Caki2 (cell line): Measurements from ENCODE around the gene TK2. TPM values are rescaled to one million over a fixed set of nuclear protein-coding genes. Genes with fewer than 3 reads are reported as not detected.

Experiments used
- DNase-seq: peaks from one replicate; pipeline ENCODE4 v3.0.0-alpha.2; 2015; ENCODE audit warnings: low read depth
- in situ Hi-C: cut with HindIII; loops from 2 replicates; pipeline ENCODE4 v1.10.0; 2016; ENCODE audit warnings: low sequenced_read_pairs, low pct_unique_long_range_greater_than_20kb, mixed read lengths
- total RNA-seq: library from RNA; depleted of rRNA; stranded (reverse); fragments of >200 nt; shearing (Covaris generic); gene quantifications from 2 replicates; pipeline ENCODE4 v1.2.3, GENCODE V29; 2014; ENCODE audit warnings: low replicate concordance

TK2 gene
- total RNA-seq, 1 experiment from 2014 or later, result 18.2 TPM

DNA sequence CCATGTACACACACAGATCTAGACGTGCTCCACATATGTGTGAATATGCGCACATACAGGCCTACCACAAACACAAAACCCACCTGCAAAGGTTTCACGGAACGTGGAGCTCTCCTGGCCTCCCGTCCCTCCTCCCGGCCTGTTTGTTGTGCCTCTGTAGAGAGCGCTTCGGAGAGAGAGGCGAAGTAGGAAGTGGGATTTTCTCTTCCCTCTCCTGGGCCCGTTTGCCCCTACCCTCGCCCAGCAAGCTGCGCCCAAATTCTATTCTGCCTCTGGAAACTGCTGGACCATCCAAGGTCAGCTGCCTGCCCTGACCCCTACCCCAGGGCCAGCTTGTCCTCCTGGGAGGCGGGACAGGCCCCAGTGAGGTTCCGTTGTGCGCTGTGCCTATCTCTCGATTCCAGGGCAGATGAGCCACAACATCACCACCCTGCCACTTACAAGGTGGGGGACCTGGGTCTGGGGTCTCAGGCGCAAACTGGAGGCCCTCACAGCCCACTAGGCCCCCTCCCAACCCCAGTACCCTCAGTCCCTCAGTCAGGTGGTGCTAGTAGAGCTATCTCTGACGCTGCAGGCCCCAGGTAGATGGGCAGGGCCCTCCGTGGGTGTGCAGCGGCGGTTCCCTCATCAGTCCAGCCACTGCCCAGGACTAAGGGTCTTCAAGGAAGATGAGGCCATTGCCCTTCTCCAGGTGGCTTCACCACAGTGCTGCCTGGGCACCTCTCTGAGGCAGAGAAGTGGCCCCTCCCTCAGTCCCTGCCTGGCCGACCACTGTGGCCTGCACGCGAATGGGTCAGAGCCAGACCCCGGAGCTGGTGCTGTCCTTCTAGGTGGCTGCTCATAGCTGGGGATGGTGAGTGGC lies 68.6 kb downstream of the TK2 start:
- in situ Hi-C loops, result no loop called here
- no peak for DNase-seq

- in situ Hi-C loops, result no loop called here
- no peak for DNase-seq
These were observed 69.4 kb downstream of the TK2 start for GRCh38 chr16:66480265-66481080.

DNA sequence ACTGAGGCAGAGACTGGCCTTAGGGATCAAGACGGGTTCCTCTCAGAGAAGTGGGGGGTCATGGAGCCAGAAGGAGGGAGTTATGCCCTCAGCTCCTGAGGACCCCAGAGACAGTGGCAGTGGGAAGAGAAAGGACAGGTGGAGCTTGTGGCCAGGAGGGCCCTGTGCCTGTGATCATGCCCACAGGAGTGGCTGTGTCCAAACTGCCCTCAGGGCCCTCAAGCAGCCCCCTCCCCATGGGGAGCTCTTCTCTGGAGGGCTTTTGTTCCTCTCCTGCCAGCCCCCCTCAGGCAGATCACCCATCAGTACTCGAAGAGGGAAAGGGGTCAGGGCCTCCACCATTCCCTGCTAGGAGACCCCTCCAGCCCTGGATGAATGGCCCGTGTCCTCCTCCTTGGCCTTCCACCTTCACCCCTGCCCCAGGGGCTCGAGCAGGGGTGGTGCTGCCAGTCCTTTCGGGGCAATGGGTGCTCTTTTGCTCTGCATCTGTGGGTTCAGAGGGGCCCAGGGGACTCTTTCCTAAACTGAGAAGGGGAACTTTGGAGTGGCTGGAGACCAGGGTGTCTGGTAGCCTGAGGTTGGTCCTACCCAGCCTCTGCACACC lies 70.2 kb downstream of the TK2 start:
- in situ Hi-C loops, result no loop called here
- no peak for DNase-seq

- no peak for DNase-seq
- in situ Hi-C loops, result no loop called here
These were observed 71.0 kb downstream of the TK2 start for GRCh38 chr16:66478733-66479511.

- in situ Hi-C loops, result no loop called here
- no peak for DNase-seq
These were observed 72.8 kb downstream of the TK2 start for GRCh38 chr16:66477028-66477515.

DNA sequence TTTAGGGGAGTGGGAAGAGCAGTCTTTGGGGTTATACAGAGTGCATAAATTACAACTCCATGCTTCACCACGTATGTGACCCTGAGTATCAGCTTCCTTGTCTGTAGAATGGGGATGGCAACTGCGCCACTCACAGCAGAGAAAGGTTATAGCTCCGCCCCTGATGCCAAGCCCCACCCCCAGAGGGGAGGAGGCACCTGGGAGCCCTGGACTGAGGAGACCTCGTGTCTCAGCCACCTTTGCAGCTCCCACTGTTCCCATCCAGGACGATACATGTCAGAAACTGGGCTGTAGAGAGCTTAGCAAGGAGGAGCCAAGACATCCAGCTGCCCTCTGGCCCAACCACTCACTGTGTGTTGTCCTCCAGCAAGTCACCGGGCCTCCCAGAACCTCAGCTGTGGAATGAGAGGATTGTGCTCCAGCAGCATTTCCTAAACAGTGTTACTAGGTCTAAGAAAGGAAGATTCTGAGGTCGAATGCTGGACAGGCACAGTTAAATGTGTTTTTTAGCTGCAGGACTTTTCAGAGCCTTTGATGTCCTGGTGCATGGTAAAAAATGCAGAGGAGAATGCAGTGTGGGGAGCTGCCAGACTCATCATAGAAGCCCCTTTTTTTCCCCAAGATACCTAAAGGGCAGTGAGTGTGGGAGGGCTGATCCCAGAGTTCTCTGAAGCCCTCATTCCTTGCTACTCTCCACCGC lies 73.4 kb downstream of the TK2 start:
- DNase-seq, result no peak
- in situ Hi-C loops, result no loop called here

DNA sequence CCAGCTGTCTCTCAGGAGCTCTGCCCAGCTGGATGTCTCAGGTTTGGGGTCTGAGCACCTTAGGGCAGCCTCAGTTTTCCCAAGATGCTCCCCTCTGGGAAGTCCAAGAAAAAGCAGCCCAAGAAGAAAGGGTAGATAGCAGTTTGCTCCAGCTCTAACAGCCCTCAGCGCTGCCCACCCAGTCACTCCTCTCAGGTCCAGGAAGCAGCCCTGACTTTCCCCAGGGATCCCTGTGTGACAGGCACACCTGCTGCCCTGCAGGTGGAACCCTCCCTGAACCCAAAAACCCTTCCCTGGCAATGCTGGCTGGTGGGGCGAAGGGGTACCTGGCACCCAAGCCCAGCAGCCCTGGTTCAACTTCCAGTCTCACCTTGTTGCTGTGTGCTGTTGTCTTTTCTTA lies 74.7 kb downstream of the TK2 start:
- no peak for DNase-seq
- in situ Hi-C loops, result no loop called here

- in situ Hi-C loops, result no loop called here
- DNase-seq, result no peak
These were observed 75.1 kb downstream of the TK2 start for GRCh38 chr16:66474750-66475199.

GRCh38 chr16:66473654-66474519 lies 76.0 kb downstream of the TK2 start:
- in situ Hi-C loops, result no loop called here
- DNase-seq, result no peak

DNA sequence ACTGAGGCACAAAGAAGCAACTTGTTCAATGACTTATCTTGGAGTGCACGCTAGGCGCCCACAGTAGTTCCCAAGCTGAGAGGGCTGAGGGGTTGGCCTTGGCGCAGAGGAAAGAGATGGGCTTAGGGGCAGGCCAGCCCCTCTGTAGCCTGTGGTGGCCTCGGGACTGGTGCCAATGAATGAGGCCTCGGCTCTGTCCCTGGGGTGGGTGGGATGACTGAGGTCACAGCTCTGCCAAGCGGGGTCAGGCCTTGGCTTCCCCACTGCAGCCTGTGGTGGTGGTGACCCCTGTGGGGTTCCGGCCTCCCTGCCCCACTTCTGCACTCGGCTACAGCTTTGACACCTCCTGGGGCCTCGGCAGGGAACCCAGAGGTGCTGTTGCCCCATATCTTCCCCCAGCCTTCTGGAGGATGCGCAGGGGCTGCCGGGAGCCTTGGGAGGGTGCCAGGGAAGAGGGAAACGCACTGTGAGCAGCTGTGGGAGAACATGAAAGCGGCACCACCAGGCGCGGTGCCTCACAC lies 76.8 kb downstream of the TK2 start:
- DNase-seq, result no peak
- in situ Hi-C loops, result no loop called here

- in situ Hi-C loops, result no loop called here
- DNase-seq, result no peak
These were observed 78.1 kb downstream of the TK2 start for GRCh38 chr16:66471716-66472393.

DNA sequence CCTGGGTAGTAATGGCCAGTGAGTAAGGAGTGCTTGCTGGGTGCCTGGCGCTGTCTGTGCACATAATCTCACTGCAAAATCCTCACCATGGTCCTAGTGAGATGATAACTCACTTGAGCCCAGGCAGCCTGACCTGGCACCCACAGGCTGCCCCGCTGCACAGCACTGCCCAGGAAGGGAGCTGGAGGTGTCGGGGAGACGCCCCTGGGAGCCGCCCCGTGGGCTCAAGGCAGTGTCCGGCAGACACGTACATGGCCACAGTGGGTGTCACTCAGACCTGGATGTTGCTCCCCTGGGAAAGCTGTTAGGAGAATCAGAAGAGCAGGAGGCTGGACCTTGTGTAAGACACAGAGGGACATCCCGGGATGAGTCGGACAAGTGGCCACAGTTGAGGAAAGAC lies 78.7 kb downstream of the TK2 start:
- no peak for DNase-seq
- in situ Hi-C loops, result no loop called here

DNA sequence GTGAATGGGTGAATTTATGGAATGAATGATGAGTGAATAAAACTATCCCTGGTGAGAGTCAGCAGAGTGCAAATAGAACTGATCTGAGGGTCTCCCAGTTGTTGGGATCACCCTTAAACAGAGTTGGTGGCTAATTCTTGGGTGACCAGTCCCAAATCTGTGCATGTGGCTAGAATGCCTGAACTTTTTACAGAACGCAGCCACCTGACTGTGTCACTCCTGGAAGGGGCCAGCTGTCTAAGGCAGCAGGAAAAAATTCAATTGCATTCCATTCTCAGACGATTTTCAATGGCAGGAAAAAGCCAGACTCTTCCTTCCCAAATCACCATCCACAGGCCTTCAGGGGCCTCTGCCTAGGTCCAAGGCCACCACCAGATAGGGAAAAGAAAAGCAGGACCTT lies 79.4 kb downstream of the TK2 start:
- in situ Hi-C loops, result no loop called here
- no peak for DNase-seq

DNA sequence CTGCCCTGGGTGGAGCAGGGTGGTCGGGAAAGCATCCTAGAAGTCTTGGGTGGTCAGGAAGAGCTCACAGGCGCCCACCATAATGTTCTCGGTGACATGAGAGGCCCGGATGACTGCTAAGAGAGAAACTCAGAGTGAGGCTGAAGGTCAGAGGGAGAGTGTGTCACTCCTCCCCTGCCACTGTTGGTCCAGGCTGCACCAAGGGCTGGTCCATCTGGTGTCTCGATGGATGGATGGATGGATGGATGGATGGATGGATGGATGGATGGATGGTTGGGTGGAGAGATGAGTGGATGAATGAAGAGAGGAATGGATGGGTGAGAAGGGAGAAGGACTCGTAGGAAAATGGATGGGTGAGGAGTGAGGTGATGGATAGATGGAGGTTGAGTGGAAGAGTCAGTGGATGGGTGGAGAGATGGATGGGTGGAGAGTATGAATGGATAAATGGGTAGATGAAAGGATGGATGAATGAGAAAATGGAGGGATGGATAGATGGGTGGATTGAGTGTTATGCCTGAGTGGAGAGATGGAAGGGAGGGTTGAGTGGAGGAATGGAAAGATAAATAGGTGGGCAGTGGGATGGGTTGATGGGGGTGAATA lies 79.9 kb downstream of the TK2 start:
- in situ Hi-C loops, result no loop called here
- DNase-seq, result no peak

GRCh38 chr16:66469291-66469946 lies 80.5 kb downstream of the TK2 start:
- DNase-seq, result no peak
- in situ Hi-C loops, result no loop called here
